Measurements from ENCODE around the gene SLC4A4. TPM values are rescaled to one million over a fixed set of nuclear protein-coding genes. Genes with fewer than 3 reads are reported as not detected.

The SLC4A4 gene
- total and polyA plus RNA-seq, 2 experiments from 2014 or later, result 9.6 to 14.2 TPM

DNA sequence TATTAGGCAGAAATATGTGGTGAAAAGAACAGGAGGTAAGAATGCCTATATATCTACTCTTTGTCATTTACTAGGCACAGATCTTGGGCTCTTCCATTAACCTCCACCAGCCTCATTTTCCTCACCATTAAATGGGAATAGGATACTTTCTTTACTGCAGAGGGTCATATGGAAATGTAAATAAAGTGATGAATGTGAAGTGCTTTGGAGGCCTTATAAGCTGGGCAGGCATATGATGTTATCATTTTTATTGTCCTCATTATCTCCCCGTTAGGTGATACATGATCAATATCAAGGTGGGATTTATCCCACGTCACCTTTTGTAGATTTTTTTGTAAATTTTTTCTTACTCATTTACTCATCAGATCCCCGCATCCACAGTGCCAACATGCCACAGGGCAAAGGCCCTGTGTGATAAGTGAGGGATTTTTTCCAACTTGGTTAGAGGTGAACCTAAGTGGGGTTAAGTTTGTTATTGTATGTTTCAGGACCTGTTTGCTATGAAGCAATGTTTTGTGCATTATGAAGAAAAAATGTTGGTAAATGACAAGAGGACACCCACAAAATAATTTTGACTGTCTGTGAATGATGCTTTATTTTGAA lies 107.8 kb downstream of the SLC4A4 start:
- no peak for DNase-seq (ENCODE audit: low spot score)
- Histone ChIP-seq H4K20me1 (ENCODE audit: insufficient read depth, poor library complexity, severe bottlenecking) (no peaks in the 10 kb centered on the region), H3K4me3 (no peak overlapping the region), H3K27ac (no peak overlapping the region), H3K36me3 (replicated peaks; ENCODE audit: insufficient read depth, low read depth) (no peaks in the 10 kb centered on the region), H3K79me2 (no peaks in the 10 kb centered on the region), H3K4me1 (ENCODE audit: insufficient read depth) (peaks cover 7% of the 10 kb centered on the region), H3K4me2 (no peak overlapping the region), H3K27me3 (no peaks in the 10 kb centered on the region), H3K9me2 (replicated peaks; ENCODE audit: insufficient read depth) (no peaks in the 10 kb centered on the region), H3K9me3 (ENCODE audit: low read depth) (no peaks in the 10 kb centered on the region), H2AFZ (no peak overlapping the region)
- 81% methylated on average over 3 of the region's 3 CpGs for WGBS (ENCODE audit: low lambda C conversion rate, missing lambda C conversion rate)
- TF ChIP-seq EZH2phosphoT487 (IDR thresholded peaks at IDR 0.05; ENCODE audit: low read depth, severe bottlenecking, unreplicated experiment) (no peak), EZH2 (IDR thresholded peaks at IDR 0.05; ENCODE audit: borderline replicate concordance) (no peak)
- TF ChIP-seq, protein P1, sequence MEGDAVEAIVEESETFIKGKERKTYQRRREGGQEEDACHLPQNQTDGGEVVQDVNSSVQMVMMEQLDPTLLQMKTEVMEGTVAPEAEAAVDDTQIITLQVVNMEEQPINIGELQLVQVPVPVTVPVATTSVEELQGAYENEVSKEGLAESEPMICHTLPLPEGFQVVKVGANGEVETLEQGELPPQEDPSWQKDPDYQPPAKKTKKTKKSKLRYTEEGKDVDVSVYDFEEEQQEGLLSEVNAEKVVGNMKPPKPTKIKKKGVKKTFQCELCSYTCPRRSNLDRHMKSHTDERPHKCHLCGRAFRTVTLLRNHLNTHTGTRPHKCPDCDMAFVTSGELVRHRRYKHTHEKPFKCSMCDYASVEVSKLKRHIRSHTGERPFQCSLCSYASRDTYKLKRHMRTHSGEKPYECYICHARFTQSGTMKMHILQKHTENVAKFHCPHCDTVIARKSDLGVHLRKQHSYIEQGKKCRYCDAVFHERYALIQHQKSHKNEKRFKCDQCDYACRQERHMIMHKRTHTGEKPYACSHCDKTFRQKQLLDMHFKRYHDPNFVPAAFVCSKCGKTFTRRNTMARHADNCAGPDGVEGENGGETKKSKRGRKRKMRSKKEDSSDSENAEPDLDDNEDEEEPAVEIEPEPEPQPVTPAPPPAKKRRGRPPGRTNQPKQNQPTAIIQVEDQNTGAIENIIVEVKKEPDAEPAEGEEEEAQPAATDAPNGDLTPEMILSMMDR (IDR thresholded peaks at IDR 0.05; ENCODE audit: poor library complexity), result no peak

- H3K36me3 ChIP-seq (replicated peaks; ENCODE audit: insufficient read depth, low read depth), result no peaks in the 10 kb centered on the region
- no peaks in the 10 kb centered on the region for H3K9me2 ChIP-seq (replicated peaks; ENCODE audit: insufficient read depth)
- no peaks in the 10 kb centered on the region for H3K9me3 ChIP-seq (ENCODE audit: low read depth)
- no peaks in the 10 kb centered on the region for H3K27me3 ChIP-seq
- no peaks in the 10 kb centered on the region for H3K4me1 ChIP-seq (ENCODE audit: insufficient read depth)
- H3K79me2 ChIP-seq, result no peaks in the 10 kb centered on the region
- H3K4me2 ChIP-seq, result no peak overlapping the region
- TF ChIP-seq, protein P1 (IDR thresholded peaks at IDR 0.05; ENCODE audit: poor library complexity), result no peak
- TF ChIP-seq EZH2phosphoT487 (IDR thresholded peaks at IDR 0.05; ENCODE audit: low read depth, severe bottlenecking, unreplicated experiment) (no peak), EZH2 (IDR thresholded peaks at IDR 0.05; ENCODE audit: borderline replicate concordance) (no peak)
- H4K20me1 ChIP-seq (ENCODE audit: insufficient read depth, poor library complexity, severe bottlenecking), result no peaks in the 10 kb centered on the region
- no peak overlapping the region for H2AFZ ChIP-seq
- H3K27ac ChIP-seq, result no peak overlapping the region
- no peak for DNase-seq (ENCODE audit: low spot score)
- 48% methylated on average over 2 of the region's 2 CpGs for WGBS (ENCODE audit: low lambda C conversion rate, missing lambda C conversion rate)
- no peak overlapping the region for H3K4me3 ChIP-seq
Observed at GRCh38 chr4:71449040-71449439, 110.2 kb downstream of the SLC4A4 start.

DNA sequence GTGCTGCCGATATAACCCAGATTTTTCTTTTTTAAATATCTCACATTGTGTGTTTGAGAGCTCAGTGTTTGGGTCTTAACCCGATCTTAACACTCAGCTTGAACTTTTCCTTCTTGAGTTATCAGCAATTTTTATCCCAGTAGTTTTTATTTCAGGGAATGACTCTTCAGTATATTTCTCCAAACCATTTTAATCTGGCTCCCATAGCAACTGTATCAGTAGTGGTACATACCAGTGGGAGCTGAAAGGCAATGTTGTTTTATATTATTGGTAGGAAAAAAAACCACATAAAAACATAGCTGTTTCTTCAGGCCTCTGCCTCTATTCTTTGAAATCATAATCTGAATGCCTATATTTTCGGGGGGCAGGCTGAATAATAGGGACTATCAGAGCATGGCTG lies 111.1 kb downstream of the SLC4A4 start:
- TF ChIP-seq EZH2 (IDR thresholded peaks at IDR 0.05; ENCODE audit: borderline replicate concordance), result no peak
- TF ChIP-seq, protein P1 (IDR thresholded peaks at IDR 0.05; ENCODE audit: poor library complexity), result no peak
- TF ChIP-seq EZH2phosphoT487 (IDR thresholded peaks at IDR 0.05; ENCODE audit: low read depth, severe bottlenecking, unreplicated experiment), result no peak
- no peak for DNase-seq (ENCODE audit: low spot score)
- Histone ChIP-seq H3K4me1 (ENCODE audit: insufficient read depth) (no peaks in the 10 kb centered on the region), H3K36me3 (replicated peaks; ENCODE audit: insufficient read depth, low read depth) (no peaks in the 10 kb centered on the region), H3K27me3 (no peaks in the 10 kb centered on the region), H3K9me3 (ENCODE audit: low read depth) (no peaks in the 10 kb centered on the region), H3K79me2 (no peaks in the 10 kb centered on the region), H3K4me3 (no peak overlapping the region), H3K4me2 (no peak overlapping the region), H4K20me1 (ENCODE audit: insufficient read depth, poor library complexity, severe bottlenecking) (no peaks in the 10 kb centered on the region), H3K27ac (no peak overlapping the region), H2AFZ (no peak overlapping the region), H3K9me2 (replicated peaks; ENCODE audit: insufficient read depth) (no peaks in the 10 kb centered on the region)
- 60% methylated on average over 3 of the region's 3 CpGs for WGBS (ENCODE audit: low lambda C conversion rate, missing lambda C conversion rate)
